T1000 (cell line): ENCODE results near the gene SMYD1.

Experiments
- DNase-seq: peaks from one replicate; lab custom pipeline; 2025; ENCODE audit warnings: mixed read lengths; lab: John Stamatoyannopoulos, UW

SMYD1 gene

GRCh38 chr2:88141952-88142351 is 74.3 kb downstream of the SMYD1 start:
- no peak for DNase-seq

DNA sequence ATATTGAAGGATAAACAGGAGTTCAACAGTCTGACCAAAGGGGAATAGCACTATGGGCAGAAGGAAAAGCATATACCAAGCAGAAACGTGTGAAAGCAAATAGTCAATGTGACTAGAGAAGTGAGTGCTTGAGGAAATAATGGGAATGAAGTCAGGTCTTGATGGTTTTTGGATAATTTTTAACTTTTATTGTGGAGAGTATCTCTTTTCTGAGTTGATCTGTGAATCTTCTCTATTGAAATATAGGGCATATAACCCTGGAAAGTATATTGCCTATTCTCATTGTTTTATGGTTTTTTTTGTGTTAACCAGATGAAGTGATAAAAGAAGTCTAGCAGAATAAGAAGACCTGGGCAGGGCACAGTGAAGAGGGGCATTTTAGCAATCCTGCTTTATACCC is 76.6 kb downstream of the SMYD1 start:
- DNase-seq, result no peak

GRCh38 chr2:88144914-88145497 is 77.4 kb downstream of the SMYD1 start:
- DNase-seq, result no peak

DNA sequence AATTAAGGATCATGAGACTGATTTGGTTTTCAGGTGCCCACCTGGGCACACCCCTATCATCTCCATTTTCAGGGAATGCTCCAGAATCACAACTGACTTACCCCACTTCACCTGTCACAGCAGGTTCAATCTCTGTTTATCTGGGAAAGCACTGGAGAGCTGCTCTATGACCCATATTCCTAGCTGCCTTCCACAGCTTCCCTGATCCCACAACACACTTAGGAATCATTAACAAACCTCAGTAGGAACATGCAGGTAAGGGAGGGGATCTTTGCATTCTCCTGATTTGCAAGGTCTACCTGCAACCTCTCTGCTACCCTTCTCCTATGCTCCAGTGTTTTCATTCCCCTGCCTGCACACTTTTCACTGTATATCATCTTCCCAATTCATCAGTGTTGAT is 79.0 kb downstream of the SMYD1 start:
- DNase-seq, result no peak

GRCh38 chr2:88147145-88147544 is 79.5 kb downstream of the SMYD1 start:
- no peak for DNase-seq

GRCh38 chr2:88148929-88149438 is 81.4 kb downstream of the SMYD1 start:
- no peak for DNase-seq

DNA sequence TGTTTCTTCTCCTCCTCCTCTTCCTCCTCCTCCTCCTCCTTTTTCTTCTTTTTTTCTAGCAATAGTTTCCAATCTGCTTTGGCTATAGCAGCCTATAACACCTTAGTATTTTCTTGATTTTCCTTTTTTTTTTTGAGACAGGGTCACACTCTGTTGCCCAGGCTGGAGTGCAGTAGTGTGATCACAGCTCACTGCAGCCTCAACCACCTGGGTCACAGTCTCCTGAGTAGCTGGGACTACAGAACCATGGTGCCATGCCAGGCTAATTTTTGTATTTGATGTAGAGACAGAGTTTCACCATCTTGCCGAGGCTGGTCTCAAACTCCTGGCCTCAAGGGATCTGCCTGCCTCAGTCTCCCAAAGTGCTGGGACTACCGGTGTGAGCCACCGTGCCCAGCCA is 91.9 kb downstream of the SMYD1 start:
- no peak for DNase-seq

GRCh38 chr2:88159955-88160415 is 92.4 kb downstream of the SMYD1 start:
- peak; percentile 5 for DNase-seq

DNA sequence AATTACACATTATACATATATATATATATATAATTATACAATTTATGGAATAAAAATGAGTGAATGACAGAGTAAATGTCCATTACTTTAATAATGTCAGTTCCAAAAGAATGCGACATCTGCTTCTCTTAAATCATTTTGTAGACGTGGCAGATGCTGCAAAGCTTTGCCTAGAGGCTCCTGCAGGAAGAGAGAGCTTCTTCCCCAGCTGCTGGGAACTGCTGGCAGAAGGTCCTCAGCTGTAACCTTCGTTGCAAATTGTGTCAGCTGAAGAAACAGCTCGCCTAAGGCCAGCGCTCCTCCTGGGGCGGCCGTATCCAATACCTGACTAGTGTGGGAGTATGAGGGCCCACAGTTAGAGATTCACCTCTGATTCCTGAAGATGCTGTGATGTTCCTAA is 92.9 kb downstream of the SMYD1 start:
- no peak for DNase-seq

GRCh38 chr2:88161446-88162244 is 94.0 kb downstream of the SMYD1 start:
- DNase-seq, result no peak
